Glomerular visceral epithelial cell (primary cell): ENCODE results near the gene KLHL21.

Experiments used
- DNase-seq: peaks from one replicate; pipeline ENCODE4 v3.0.0-alpha.2; 2016; ENCODE audit errors: extremely low spot score

Gene KLHL21

DNA sequence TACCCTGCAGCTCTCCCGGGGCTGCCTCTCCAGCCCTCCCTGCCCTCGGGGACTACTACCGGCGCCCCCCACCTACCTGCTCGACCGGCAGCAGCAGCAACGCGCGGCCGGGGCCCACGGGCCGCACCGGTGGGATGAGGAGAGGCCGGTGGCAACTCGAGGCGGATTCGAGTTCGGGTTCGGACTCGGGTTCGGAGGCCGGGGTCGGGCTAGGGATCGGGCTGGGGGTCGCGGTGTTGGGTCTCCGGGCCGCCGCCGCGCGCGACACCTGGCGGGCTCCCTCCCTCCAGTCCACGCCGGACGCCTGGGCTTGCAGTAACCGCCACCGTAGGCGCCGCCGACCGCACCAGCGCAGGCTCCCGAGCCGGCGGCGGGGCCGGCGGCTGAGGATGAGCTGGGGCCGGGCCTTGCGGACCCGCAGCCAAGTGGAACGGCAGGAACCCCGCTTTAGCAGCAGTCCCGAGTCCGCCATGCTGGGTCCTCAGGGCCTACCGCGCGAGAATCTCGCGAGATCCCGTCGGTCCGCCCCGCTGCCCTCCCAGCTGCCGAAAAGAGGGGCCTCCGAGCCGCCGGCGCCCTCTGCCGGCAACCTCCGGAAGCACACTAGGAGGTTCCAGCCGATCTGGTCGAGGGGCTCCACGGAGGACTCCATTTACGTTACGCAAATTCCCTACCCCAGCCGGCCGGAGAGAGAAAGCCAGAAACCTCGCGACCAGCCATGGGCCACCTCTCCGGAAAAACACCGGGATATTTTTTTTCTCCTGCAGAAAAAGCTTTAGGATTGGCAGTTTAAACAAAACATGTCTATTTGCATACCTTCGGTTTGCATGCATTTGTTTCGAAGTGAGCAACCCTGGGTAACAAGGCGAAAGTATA, 48.4 kb downstream of the KLHL21 start, which contains the start of gene NOL9:
NOL9 (minus strand) TSS at position 483 of the 876 bp plus-strand sequence; CDS start at position 472, 11 bp downstream.
- peak; percentile 93 for DNase-seq

DNA sequence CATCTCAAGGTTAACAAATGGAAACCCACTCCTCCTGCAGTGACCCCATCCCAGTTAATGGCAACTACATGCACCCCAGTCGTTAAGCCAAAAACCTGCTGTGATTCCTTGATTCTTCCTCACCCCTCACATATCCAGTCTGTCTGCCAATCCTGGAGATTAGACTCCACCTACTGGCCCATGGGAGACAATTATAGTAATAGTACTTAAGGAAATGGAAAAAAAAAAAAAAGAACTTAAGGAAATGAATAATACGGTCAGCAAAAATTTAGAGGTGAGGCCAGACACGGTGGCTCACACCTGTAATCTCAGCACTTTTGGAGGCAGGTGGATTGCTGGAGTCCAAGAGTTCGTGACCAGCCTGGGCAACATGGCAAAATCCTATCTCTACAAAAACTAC, 55.4 kb downstream of the KLHL21 start:
- DNase-seq = no peak

DNA sequence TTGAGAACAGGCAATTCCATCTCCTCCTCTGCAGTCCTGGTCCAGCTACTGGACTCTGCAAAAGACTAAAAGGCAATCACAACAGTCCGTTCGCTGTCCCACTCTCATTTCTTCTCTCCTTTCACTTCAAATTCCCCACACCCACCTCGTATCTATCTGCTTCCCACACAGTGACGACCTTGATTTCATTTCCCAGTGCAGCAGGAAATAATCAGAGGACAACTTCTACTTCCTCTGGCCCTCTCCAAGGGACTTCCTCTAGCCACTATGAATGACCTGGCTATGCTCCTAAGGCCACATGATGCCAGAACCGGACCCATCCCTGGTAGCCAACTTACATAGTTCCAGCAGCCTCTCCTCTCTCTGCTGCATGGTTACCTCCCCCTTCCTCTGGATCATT, 56.3 kb downstream of the KLHL21 start:
- no peak for DNase-seq

DNA sequence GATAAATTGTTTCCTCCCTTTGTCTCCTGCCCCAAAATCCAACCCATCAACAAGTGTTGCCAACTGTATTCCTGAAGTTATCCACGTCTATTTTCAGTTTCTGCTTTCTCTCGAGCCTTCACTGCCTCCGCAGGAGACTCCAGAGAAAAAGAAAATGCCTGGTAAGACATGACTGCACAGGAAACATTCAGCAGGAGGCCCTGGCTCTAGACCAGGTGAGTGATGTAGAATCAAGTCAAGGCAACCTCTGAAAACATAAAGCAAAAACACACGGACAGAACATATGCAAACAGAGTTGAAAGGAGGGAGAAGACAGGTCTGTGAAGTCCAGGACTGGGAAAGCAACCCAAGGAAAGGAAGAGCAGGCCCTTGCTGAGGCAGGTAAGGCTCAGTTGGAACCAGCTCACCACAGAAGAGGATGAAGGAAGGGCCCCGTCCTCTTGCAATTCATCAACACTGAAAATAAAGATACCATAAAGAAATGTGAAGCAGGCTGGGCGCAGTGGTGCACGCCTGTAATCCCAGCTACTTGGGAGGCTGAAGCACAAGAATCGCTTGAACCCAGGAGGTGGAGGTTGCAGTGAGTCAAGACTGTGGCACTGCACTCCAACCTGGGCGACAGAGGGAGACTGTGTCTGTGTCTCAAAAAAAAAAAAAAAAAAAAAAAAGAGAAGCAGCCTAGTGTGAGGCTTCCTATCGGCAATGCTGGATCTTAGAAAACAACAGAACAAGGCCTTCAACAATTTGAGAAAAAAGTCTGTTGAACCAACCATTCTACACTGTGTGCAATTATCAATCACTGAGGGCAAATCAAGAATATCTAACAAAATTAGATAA, 57.2 kb downstream of the KLHL21 start:
- no peak for DNase-seq

DNA sequence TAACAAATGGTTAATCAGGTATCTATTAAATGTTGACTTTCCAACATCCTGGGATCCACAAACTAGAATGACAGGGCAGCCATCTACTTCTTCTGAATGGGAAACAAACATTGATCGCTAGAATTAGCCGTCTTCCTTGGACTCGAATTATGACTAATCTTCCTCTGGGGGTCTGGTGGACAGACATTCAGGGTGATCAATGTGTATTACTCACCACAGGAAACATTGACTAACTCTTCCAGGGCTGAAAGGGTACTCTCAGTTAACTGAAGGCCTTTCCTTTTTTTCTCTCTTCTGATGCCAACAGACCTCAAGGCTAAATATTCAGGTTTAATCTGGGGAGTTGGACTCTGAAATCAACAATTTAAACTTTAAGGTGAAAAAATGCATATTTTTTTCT, 57.8 kb downstream of the KLHL21 start:
- DNase-seq = no peak
